ENCODE measurements around the gene SAMD5. TPM values are rescaled to one million over a fixed set of nuclear protein-coding genes. Genes with fewer than 3 reads are reported as not detected.

The SAMD5 gene
- total RNA-seq (ENCODE audit: low replicate concordance), result 0.06 and 0.09 TPM in 2 replicates

DNA sequence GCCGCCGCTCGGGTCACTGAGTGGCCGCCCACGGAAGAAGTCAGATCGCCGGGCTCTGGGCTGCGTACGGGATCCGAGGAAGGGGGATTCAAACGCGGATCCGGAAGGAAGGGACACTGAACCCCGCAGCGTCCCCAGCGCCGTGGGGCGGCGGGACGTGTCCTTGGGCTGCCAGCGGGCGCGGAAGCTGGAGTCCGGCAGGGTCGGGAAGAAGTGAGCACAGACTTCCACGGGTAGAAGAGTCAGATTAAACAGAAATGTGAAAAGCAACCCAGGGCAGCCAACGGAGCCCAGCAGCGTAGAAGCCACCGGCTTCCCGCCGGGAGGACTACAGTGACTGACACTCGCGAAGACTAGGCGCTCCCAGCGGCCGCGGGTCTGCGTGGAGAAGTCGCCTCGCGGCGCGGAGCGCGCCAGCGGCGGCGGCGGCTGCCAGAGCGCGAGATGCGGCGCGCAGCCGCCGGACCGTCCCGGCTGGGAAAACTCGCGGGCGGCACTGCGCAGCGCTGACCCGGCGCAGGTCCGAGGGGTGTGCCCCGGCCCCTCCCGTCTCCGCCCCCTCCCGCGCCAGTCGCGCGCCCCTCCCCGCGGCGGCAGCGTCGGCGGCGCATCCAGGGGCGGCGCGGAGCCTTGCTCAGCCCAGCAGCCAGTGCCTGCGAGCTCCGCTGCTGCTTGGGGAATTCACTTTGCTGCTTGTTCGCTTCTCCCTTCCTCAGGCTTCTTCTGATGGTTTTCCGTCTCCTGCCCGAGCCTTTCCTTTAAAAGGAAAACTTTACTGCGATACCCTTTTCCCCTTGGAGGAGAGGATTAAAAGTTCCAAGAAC is at the start of gene SAMD5:
SAMD5 (plus strand) TSS at position 649 of the 824 bp plus-strand sequence. CDS start 239 bp downstream, outside the sequence.
- peak; percentile 87 for DNase-seq (ENCODE audit: low spot score)
- Histone ChIP-seq H3K4me1 (peaks cover 14% of the 10 kb centered on the region), H3K79me2 (ENCODE audit: low read depth) (no peaks in the 10 kb centered on the region), H3K4me2 (peak within 1 kb of the TSS; percentile 100), H2AFZ (replicated peaks) (peak within 1 kb of the TSS; percentile 99), H3K36me3 (no peaks in the 10 kb centered on the region), H3K4me3 (peak within 1 kb of the TSS; percentile 88), H3K27ac (no peak within 1 kb of the TSS), H4K20me1 (ENCODE audit: low read depth) (peaks cover 7% of the 10 kb centered on the region), H3K27me3 (peaks cover 100% of the 10 kb centered on the region), H3K9me3 (ENCODE audit: low read depth) (no peaks in the 10 kb centered on the region), H3K9ac (no peak within 1 kb of the TSS), H3F3A (ENCODE audit: low read depth) (peaks cover 15% of the 10 kb centered on the region)
- Mint-ChIP-seq H3K4me1 (peaks cover 37% of the 10 kb centered on the region), H3K27ac (peak within 1 kb of the TSS; percentile 33), H3K4me3 (peak within 1 kb of the TSS; percentile 95), H3K27me3 (ENCODE audit: insufficient read depth, low read depth) (peaks cover 18% of the 10 kb centered on the region), H3K9me3 (no peaks in the 10 kb centered on the region), H3K36me3 (peaks cover 2% of the 10 kb centered on the region)
- peak; percentile 53 for TF ChIP-seq EZH2phosphoT487 (IDR thresholded peaks at IDR 0.05)
- peak; percentile 45 for TF ChIP-seq EZH2 (IDR thresholded peaks at IDR 0.05)
- TF ChIP-seq CTCF (IDR thresholded peaks at IDR 0.05), result no peak

DNA sequence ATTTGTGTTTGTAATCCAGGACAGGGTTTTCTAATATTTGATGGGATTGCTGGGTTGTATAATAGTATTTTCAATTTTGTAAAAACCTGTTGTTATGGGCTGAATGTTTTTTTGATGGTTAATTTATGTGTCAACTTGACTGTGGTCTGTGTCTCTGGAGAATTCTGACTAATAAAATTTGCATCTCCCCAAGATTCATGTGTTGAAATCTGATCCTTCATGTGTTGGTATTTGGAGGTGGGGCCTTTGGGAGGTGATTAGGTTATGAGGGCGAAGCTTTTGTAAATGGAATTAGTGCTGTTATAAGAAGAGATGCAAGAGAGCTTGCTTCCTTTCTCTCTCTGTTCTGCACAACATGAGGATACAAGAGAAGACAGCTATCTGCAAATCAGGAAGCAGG is 48.7 kb upstream of the SAMD5 start:
- Histone ChIP-seq H3K27ac (no peak overlapping the region), H4K20me1 (ENCODE audit: low read depth) (no peaks in the 10 kb centered on the region), H3K4me1 (no peaks in the 10 kb centered on the region), H3K4me2 (no peak overlapping the region), H2AFZ (replicated peaks) (no peak overlapping the region), H3K9ac (no peak overlapping the region), H3K27me3 (no peaks in the 10 kb centered on the region), H3K79me2 (ENCODE audit: low read depth) (no peaks in the 10 kb centered on the region), H3K9me3 (ENCODE audit: low read depth) (no peaks in the 10 kb centered on the region), H3K4me3 (no peak overlapping the region), H3K36me3 (no peaks in the 10 kb centered on the region), H3F3A (ENCODE audit: low read depth) (no peaks in the 10 kb centered on the region)
- TF ChIP-seq EZH2 (IDR thresholded peaks at IDR 0.05), result no peak
- no peak for TF ChIP-seq EZH2phosphoT487 (IDR thresholded peaks at IDR 0.05)
- no peak for TF ChIP-seq CTCF (IDR thresholded peaks at IDR 0.05)
- H3K9me3 Mint-ChIP-seq, result peaks cover 10% of the 10 kb centered on the region
- no peak overlapping the region for H3K4me3 Mint-ChIP-seq
- no peak overlapping the region for H3K27ac Mint-ChIP-seq
- H3K27me3 Mint-ChIP-seq (ENCODE audit: insufficient read depth, low read depth), result peaks cover 6% of the 10 kb centered on the region
- no peaks in the 10 kb centered on the region for H3K36me3 Mint-ChIP-seq
- no peak for DNase-seq (ENCODE audit: low spot score)
- H3K4me1 Mint-ChIP-seq, result no peaks in the 10 kb centered on the region

GRCh38 chr6:147463651-147464050 is 44.8 kb upstream of the SAMD5 start:
- Mint-ChIP-seq H3K27ac (no peak overlapping the region), H3K4me1 (peaks cover 2% of the 10 kb centered on the region), H3K36me3 (no peaks in the 10 kb centered on the region), H3K9me3 (peaks cover 10% of the 10 kb centered on the region), H3K27me3 (ENCODE audit: insufficient read depth, low read depth) (peaks cover 4% of the 10 kb centered on the region), H3K4me3 (no peak overlapping the region)
- no peaks in the 10 kb centered on the region for H3K9me3 ChIP-seq (ENCODE audit: low read depth)
- no peaks in the 10 kb centered on the region for H4K20me1 ChIP-seq (ENCODE audit: low read depth)
- no peak overlapping the region for H3K27ac ChIP-seq
- TF ChIP-seq EZH2phosphoT487 (IDR thresholded peaks at IDR 0.05), result no peak
- no peak for TF ChIP-seq CTCF (IDR thresholded peaks at IDR 0.05)
- no peak for TF ChIP-seq EZH2 (IDR thresholded peaks at IDR 0.05)
- no peaks in the 10 kb centered on the region for H3K4me1 ChIP-seq
- no peaks in the 10 kb centered on the region for H3K79me2 ChIP-seq (ENCODE audit: low read depth)
- no peaks in the 10 kb centered on the region for H3K27me3 ChIP-seq
- H3K4me2 ChIP-seq, result no peak overlapping the region
- H3K9ac ChIP-seq, result no peak overlapping the region
- no peak overlapping the region for H2AFZ ChIP-seq (replicated peaks)
- no peak for DNase-seq (ENCODE audit: low spot score)
- no peak overlapping the region for H3K4me3 ChIP-seq
- no peaks in the 10 kb centered on the region for H3F3A ChIP-seq (ENCODE audit: low read depth)
- H3K36me3 ChIP-seq, result no peaks in the 10 kb centered on the region

Measured in neural progenitor cell (in vitro differentiated cells).